K562 (cell line): Measurements from ENCODE around the gene IGSF21. TPM values are rescaled to one million over a fixed set of nuclear protein-coding genes. Genes with fewer than 3 reads are reported as not detected.
A peak's percentile ranks its signal among the peaks of the same experiment; 100 is the strongest.

Experiments
- ATAC-seq: fragments of 200-7000 bp; cut with Tn5 transposase; 3 replicates; pipeline ENCODE4 v1.9.1; 2020; ENCODE audit warnings: moderate library complexity
- BruUV-seq: library from RNA; stranded (reverse); fragments of 400-500 nt; replicated peaks from 2 replicates; lab custom pipeline; 2021; lab: Mats Ljungman, UMichigan
- CTCF ChIA-PET: fragments of 300-600 bp; formaldehyde crosslinking; extraction: SDS; loops from one replicate; lab custom pipeline; 2021; ENCODE audit warnings: low intra/inter-chr PET ratio; lab: Yijun Ruan, JAX
- POLR2A ChIA-PET: fragments of 300-600, 350-650 bp; sonication (Branson Sonifier 250); formaldehyde crosslinking; extraction: SDS; loops from one replicate; lab custom pipeline; 2021; ENCODE audit warnings: antibody characterized with exemption, inconsistent platforms; lab: Yijun Ruan, JAX
- DNase-seq, 4 experiments: peaks; one replicate each; pipeline versions ENCODE4 v3.0.0 to v3.0.0-alpha.2; 2011 to 2018; ENCODE audit warnings: low spot score in 3 of 4, mixed read lengths in 3 of 4; ENCODE audit errors: extremely low read depth in 1 of 4
- FAIRE-seq: peaks from 2 replicates; lab custom pipeline; 2011; peaks lifted over from hg19 to GRCh38; lab: Jason Lieb, UNC
- H2AFZ ChIP-seq: 2 replicates; pipeline ENCODE4 v1.6.0; 2011; ENCODE audit warnings: low read depth, low read length, control low read depth, inconsistent platforms
- H3K27ac ChIP-seq: fragments of 200-600 bp; 3 replicates; pipeline ENCODE4 v1.8.0; 2011; ENCODE audit warnings: low read depth, mild to moderate bottlenecking, control low read depth, inconsistent platforms, low read length, moderate library complexity, mixed read lengths; ENCODE audit errors: extremely low read depth
- H3K27me3 ChIP-seq, 2 experiments: fragments of 300-600 bp in 1 of 2; 2 replicates in 1 of 2; 3 replicates in 1 of 2; pipeline versions ENCODE4 v1.6.0 to v1.8.0; 2011; ENCODE audit warnings: inconsistent platforms in 2 of 2, low read length in 2 of 2, mild to moderate bottlenecking in 1 of 2, mixed read lengths in 1 of 2, moderate library complexity in 1 of 2; ENCODE audit not compliant: control insufficient read depth in 2 of 2, insufficient read depth in 2 of 2
- H3K36me3 ChIP-seq: fragments of 300-600 bp; 3 replicates; pipeline ENCODE4 v1.8.0; 2011; ENCODE audit warnings: mild to moderate bottlenecking, low read length, inconsistent platforms; ENCODE audit not compliant: control insufficient read depth, insufficient read depth
- H3K4me1 ChIP-seq, 2 experiments: fragments of 200-600 bp in 1 of 2; replicated peaks in 1 of 2; 2 replicates in 1 of 2; 3 replicates in 1 of 2; pipeline versions ENCODE4 v1.5.1 to v1.8.0; 2011; ENCODE audit warnings: inconsistent platforms in 2 of 2, low read length in 2 of 2, mild to moderate bottlenecking in 1 of 2, mixed read lengths in 1 of 2, moderate library complexity in 1 of 2; ENCODE audit not compliant: control insufficient read depth in 2 of 2, insufficient read depth in 2 of 2
- H3K4me2 ChIP-seq: 2 replicates; pipeline ENCODE4 v1.6.1; 2011; ENCODE audit warnings: low read length, control low read depth, inconsistent platforms, mixed read lengths; ENCODE audit not compliant: insufficient read depth
- H3K4me3 ChIP-seq: fragments of 200-600 bp; sonication (generic), shearing (Covaris generic); 2 replicates; pipeline ENCODE4 v1.5.1; 2016; ENCODE audit warnings: control low read depth, inconsistent platforms
- H3K79me2 ChIP-seq: fragments of 200-600 bp; 3 replicates; pipeline ENCODE4 v1.8.0; 2011; ENCODE audit warnings: low read length, inconsistent platforms; ENCODE audit not compliant: control insufficient read depth, insufficient read depth
- H3K9ac ChIP-seq, 2 experiments: 2 replicates each; pipeline versions ENCODE4 v1.6.0 to v1.6.1; 2011; ENCODE audit warnings: low read depth in 2 of 2, low read length in 2 of 2, control low read depth in 1 of 2, inconsistent platforms in 1 of 2, mild to moderate bottlenecking in 1 of 2, mixed read lengths in 1 of 2; ENCODE audit not compliant: insufficient read depth in 1 of 2
- H3K9me1 ChIP-seq: one replicate; pipeline ENCODE4 v1.6.0; 2011; ENCODE audit warnings: inconsistent platforms, mild to moderate bottlenecking, low read length, moderate library complexity; ENCODE audit not compliant: control insufficient read depth, insufficient read depth
- H3K9me3 ChIP-seq: replicated peaks from 2 replicates; pipeline ENCODE4 v1.5.1; 2011; ENCODE audit warnings: low read depth, low read length, inconsistent platforms; ENCODE audit not compliant: control insufficient read depth, insufficient read depth
- H4K20me1 ChIP-seq: replicated peaks from 2 replicates; pipeline ENCODE4 v1.6.1; 2011; ENCODE audit warnings: low read length, inconsistent platforms, mixed read lengths; ENCODE audit not compliant: control insufficient read depth, insufficient read depth
- HLTF ChIP-seq: fragments of 450-650 bp; IDR thresholded peaks from 2 replicates; pipeline ENCODE4 v1.6.1; 2016
- ILF3 ChIP-seq: fragments of 450-650 bp; IDR thresholded peaks from 2 replicates; pipeline ENCODE4 v1.6.1; 2018; ENCODE audit warnings: antibody characterized with exemption, mild to moderate bottlenecking, moderate library complexity, borderline replicate concordance
- JUND ChIP-seq, 2 experiments: IDR thresholded peaks; 2 replicates in 1 of 2; 3 replicates in 1 of 2; pipeline ENCODE4 v1.6.1; 2011; ENCODE audit warnings: borderline replicate concordance in 2 of 2, low read depth in 2 of 2, low read length in 2 of 2, improper control_type of control experiment in 1 of 2, missing biosample characterization in 1 of 2, missing genetic modification characterization in 1 of 2, missing genetic modification reagents in 1 of 2
- NR4A1 ChIP-seq, 2 experiments: fragments of 250-450 bp in 1 of 2; fragments of 450-650 bp in 1 of 2; sonication (Bioruptor Pico) in 1 of 2; IDR thresholded peaks; 2 replicates each; pipeline versions ENCODE4 v1.4.0 to v1.6.1; 2016 to 2020; ENCODE audit warnings: mild to moderate bottlenecking in 2 of 2, missing compliant biosample characterization in 1 of 2, missing genetic modification characterization in 1 of 2, moderate library complexity in 1 of 2
- OTX1 ChIP-seq: fragments of 450-650 bp; formaldehyde crosslinking; IDR thresholded peaks from 2 replicates; pipeline ENCODE4 v1.4.0; 2022; ENCODE audit warnings: mild to moderate bottlenecking
- PCBP1 ChIP-seq: fragments of 200-400 bp; formaldehyde crosslinking; IDR thresholded peaks from 2 replicates; pipeline ENCODE4 v1.6.1; 2018; ENCODE audit warnings: mild to moderate bottlenecking, low read depth, low read length; ENCODE audit not compliant: poor library complexity, severe bottlenecking
- RAD21 ChIP-seq, 2 experiments: fragments of 250-450 bp in 1 of 2; fragments of 450-650 bp in 1 of 2; sonication (Bioruptor Pico) in 1 of 2; formaldehyde crosslinking in 1 of 2; IDR thresholded peaks in 1 of 2; conservative IDR thresholded peaks in 1 of 2; 2 replicates each; pipeline versions ENCODE4 v1.4.0 to v1.8.0; 2020 to 2022; ENCODE audit warnings: mild to moderate bottlenecking in 2 of 2, moderate library complexity in 1 of 2
- TAF7 ChIP-seq: fragments of 450-650 bp; IDR thresholded peaks from 2 replicates; pipeline ENCODE4 v1.6.1; 2016; ENCODE audit warnings: missing genetic modification characterization, missing compliant biosample characterization
- ZNF121 ChIP-seq: sonication (generic); formaldehyde crosslinking; conservative IDR thresholded peaks from 2 replicates; pipeline ENCODE4 v1.8.0; 2022; ENCODE audit warnings: missing genetic modification reagents
- ZNF146 ChIP-seq: IDR thresholded peaks from one replicate; pipeline ENCODE4 v1.6.1; 2018; ENCODE audit warnings: missing compliant biosample characterization; ENCODE audit not compliant: unreplicated experiment
- ZNF175 ChIP-seq: fragments of 200-800 bp; sonication (Bioruptor generic); IDR thresholded peaks from 2 replicates; pipeline ENCODE4 v1.6.1; 2016; ENCODE audit warnings: low read depth, mild to moderate bottlenecking, missing genetic modification characterization, missing compliant biosample characterization
- ZNF79 ChIP-seq: fragments of 250-450 bp; sonication (Bioruptor Pico); IDR thresholded peaks from 2 replicates; pipeline ENCODE4 v1.4.0; 2020; ENCODE audit warnings: low read depth, mild to moderate bottlenecking, moderate library complexity
- WGBS: fragments of 100-300 bp; shearing (Covaris generic); methylation state at CpG from one replicate; pipeline ENCODE4 v1.1.6; 2016; ENCODE audit warnings: low coverage, mixed read lengths; ENCODE audit not compliant: insufficient coverage; ENCODE audit errors: missing lambda C conversion rate; 5-methylcytosine and 5-hydroxymethylcytosine counted together
- in situ Hi-C: fragments of 300-500 bp; cut with MboI; formaldehyde crosslinking; loops from 4 replicates; pipeline ENCODE4 v1.15.0; 2018; ENCODE audit warnings: inconsistent platforms, mixed read lengths
- intact Hi-C: fragments of 100-400 bp; cut with micrococcal nuclease; formaldehyde crosslinking; loops from 2 replicates; pipeline ENCODE4 v1.14.2; 2022
- polyA plus RNA-seq, 8 experiments: library from polyadenylated mRNA; depleted of rRNA in 4 of 8; stranded (reverse) in 5 of 8; unstranded in 3 of 8; fragments of >200 nt; fragmentation: Nextera tagmentation in 2 of 8; fragmentation: Illumina TruSeq in 1 of 8; extraction: Ambion mirVana in 2 of 8; extraction: Trizol in 1 of 8; gene quantifications; 2 replicates each; pipeline versions ENCODE4 v1.2.1 to v1.2.3, GENCODE V29; 2011 to 2014; ENCODE audit warnings: inconsistent platforms in 1 of 8, missing spikeins in 1 of 8
- total RNA-seq, 7 experiments: library from RNA; depleted of rRNA in 6 of 7; stranded (reverse); fragments of >200 nt in 6 of 7; fragmentation: Illumina TruSeq in 2 of 7; extraction: Trizol in 2 of 7; gene quantifications; 2 replicates each; pipeline versions ENCODE4 v1.2.1 to v1.2.3, GENCODE V29; 2011 to 2021; ENCODE audit warnings: low replicate concordance in 1 of 7
- TF ChIP-seq, protein P1 (sequence below): sonication (generic); formaldehyde crosslinking; IDR thresholded peaks from 2 replicates; pipeline ENCODE4 v1.8.0; 2022; ENCODE audit warnings: mild to moderate bottlenecking, missing genetic modification reagents
- TF ChIP-seq, protein P2 (sequence below): sonication (generic); formaldehyde crosslinking; IDR thresholded peaks from 2 replicates; pipeline ENCODE4 v1.8.1; 2023; ENCODE audit warnings: mild to moderate bottlenecking, missing genetic modification reagents

IGSF21 gene
- total and polyA plus RNA-seq, 9 of the 15 experiments (the other 6 are each of a cell fraction or from before 2014, with no cell fraction given): not detected

- peak in 1 of 2 experiments; percentile 8; a peak in 1 of 4 replicates for TF ChIP-seq RAD21 (CRISPR knock-in tag; conservative IDR thresholded peaks at IDR 0.05 in 1 of 2, IDR thresholded peaks at IDR 0.05 in 1 of 2)
Measured at GRCh38 chr1:18412882-18413353, 305.3 kb downstream of the IGSF21 start (continued).

DNA sequence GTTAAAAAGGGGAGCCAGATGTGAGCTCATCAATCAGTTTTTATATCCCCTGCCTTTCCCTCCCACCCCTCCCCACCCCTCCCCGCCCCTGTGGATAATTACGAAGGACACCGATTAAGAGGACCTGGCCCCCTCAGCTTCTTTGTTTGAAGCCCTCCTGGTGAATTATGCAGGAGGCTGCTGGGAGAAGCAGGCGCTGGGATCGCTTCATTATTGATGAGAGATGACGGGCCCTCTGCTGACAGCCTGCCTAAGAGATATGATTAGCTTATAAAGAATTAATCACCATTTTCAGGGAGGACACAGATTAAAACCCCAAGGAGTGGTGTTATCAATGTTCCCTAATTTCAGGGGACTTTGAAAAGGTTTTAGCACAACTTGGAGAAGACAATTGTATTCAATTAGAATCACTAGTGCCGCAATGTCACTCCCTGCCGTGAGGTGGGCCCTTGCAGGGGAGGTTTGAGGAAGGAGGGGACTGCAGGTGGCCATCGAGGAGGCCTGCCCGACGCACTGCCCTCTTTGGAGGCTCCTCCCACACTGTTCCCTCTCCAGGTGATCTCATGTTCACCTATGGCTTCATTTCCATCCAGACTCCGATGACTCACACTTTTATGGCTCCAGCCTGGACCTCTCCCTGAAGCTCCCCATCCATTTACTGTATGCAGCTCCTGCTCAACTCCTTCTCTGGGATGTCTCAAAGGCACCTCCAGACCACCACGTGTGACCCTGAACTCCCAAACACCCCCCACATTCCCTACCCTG lies 306.1 kb downstream of the IGSF21 start:
- ATAC-seq (no peak), DNase-seq (no peak), FAIRE-seq (no peak)
- 13% methylated on average over 13 of the region's 13 CpGs for WGBS
- no peaks in the 10 kb centered on the region for H3K9me1 ChIP-seq
- intact Hi-C loops: no loop called here
- H3K27me3 ChIP-seq: no peaks in the 10 kb centered on the region
- H3K4me3 ChIP-seq: no peak overlapping the region
- no peak overlapping the region for H2AFZ ChIP-seq
- no peaks in the 10 kb centered on the region for H3K79me2 ChIP-seq
- H3K27ac ChIP-seq: peak overlapping the region; percentile 64; the same call in 2 of the 3 replicates
- POLR2A ChIA-PET: no interaction called here
- H3K36me3 ChIP-seq: no peaks in the 10 kb centered on the region
- in situ Hi-C loops: no loop called here
- H4K20me1 ChIP-seq: no peaks in the 10 kb centered on the region
- BruUV-seq: no TSS peak
- CTCF ChIA-PET: no interaction called here
- H3K9me3 ChIP-seq: peaks cover 19% of the 10 kb centered on the region
- no peak overlapping the region for H3K9ac ChIP-seq
- peaks cover 12 to 53% of the 10 kb centered on the region in 2 experiments; a peak in 4 of 5 replicates for H3K4me1 ChIP-seq
- peak overlapping the region; percentile 53 for H3K4me2 ChIP-seq
- 0 out of 2 replicates have a peak, but pooled peaks have one; percentile 7 for TF ChIP-seq OTX1 (CRISPR knock-in tag)
- no peak for TF ChIP-seq PCBP1
- peak; percentile 79; the same call in 1 of the 2 replicates for TF ChIP-seq NR4A1 (CRISPR knock-in tag; IDR thresholded peaks at IDR 0.05)
- TF ChIP-seq NR4A1 (tag; IDR thresholded peaks at IDR 0.05): no peak
- TF ChIP-seq ZNF175: 0 out of 2 replicates have a peak, but pooled peaks have one; percentile 14
- no peak for TF ChIP-seq HLTF
- no peak for TF ChIP-seq ZNF121 (CRISPR knock-in tag)
- TF ChIP-seq JUND (IDR thresholded peaks at IDR 0.05; ENCODE audit: borderline replicate concordance, low read depth, low read length): peak; percentile 61; the same call in 1 of the 2 replicates
- peak; percentile 65; the same call in 1 of the 3 replicates for TF ChIP-seq JUND (tag; IDR thresholded peaks at IDR 0.05; ENCODE audit: borderline replicate concordance, low read depth, low read length)
- TF ChIP-seq, protein P1, sequence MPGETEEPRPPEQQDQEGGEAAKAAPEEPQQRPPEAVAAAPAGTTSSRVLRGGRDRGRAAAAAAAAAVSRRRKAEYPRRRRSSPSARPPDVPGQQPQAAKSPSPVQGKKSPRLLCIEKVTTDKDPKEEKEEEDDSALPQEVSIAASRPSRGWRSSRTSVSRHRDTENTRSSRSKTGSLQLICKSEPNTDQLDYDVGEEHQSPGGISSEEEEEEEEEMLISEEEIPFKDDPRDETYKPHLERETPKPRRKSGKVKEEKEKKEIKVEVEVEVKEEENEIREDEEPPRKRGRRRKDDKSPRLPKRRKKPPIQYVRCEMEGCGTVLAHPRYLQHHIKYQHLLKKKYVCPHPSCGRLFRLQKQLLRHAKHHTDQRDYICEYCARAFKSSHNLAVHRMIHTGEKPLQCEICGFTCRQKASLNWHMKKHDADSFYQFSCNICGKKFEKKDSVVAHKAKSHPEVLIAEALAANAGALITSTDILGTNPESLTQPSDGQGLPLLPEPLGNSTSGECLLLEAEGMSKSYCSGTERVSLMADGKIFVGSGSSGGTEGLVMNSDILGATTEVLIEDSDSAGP: no peak
- TF ChIP-seq ZNF146 (CRISPR knock-in tag): no peak
- no peak for TF ChIP-seq TAF7 (tag)
- TF ChIP-seq ZNF79: 0 out of 2 replicates have a peak, but pooled peaks have one; percentile 2
- TF ChIP-seq ILF3: no peak
- TF ChIP-seq, protein P2, sequence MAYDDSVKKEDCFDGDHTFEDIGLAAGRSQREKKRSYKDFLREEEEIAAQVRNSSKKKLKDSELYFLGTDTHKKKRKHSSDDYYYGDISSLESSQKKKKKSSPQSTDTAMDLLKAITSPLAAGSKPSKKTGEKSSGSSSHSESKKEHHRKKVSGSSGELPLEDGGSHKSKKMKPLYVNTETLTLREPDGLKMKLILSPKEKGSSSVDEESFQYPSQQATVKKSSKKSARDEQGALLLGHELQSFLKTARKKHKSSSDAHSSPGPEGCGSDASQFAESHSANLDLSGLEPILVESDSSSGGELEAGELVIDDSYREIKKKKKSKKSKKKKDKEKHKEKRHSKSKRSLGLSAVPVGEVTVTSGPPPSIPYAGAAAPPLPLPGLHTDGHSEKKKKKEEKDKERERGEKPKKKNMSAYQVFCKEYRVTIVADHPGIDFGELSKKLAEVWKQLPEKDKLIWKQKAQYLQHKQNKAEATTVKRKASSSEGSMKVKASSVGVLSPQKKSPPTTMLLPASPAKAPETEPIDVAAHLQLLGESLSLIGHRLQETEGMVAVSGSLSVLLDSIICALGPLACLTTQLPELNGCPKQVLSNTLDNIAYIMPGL (CRISPR knock-in tag): no peak
